IPS DF 6.9 (cell line): ENCODE measurements around the gene ADAMTS16.

ENCODE experiments used
- DNase-seq: peaks from one replicate; pipeline ENCODE4 v3.0.0-alpha.2; 2013; ENCODE audit warnings: low read depth, low spot score
- H3K27ac ChIP-seq: one replicate; pipeline ENCODE4 v1.5.1; 2013; ENCODE audit warnings: low read length, control low read depth
- H3K27me3 ChIP-seq: 2 replicates; pipeline ENCODE4 v1.6.1; 2013; ENCODE audit warnings: mild to moderate bottlenecking, low read length; ENCODE audit not compliant: control insufficient read depth, insufficient read depth
- H3K36me3 ChIP-seq: 2 replicates; pipeline ENCODE4 v1.6.1; 2013; ENCODE audit warnings: low read length; ENCODE audit not compliant: control insufficient read depth, insufficient read depth
- H3K4me1 ChIP-seq: 2 replicates; pipeline ENCODE4 v1.6.1; 2013; ENCODE audit warnings: low read length; ENCODE audit not compliant: control insufficient read depth, insufficient read depth
- H3K4me3 ChIP-seq: 2 replicates; pipeline ENCODE4 v1.5.1; 2013; ENCODE audit warnings: mild to moderate bottlenecking, low read length
- H3K9me3 ChIP-seq: 2 replicates; pipeline ENCODE4 v1.6.1; 2013; ENCODE audit warnings: low read length, inconsistent platforms; ENCODE audit not compliant: control insufficient read depth, insufficient read depth
- WGBS: extraction: QIAGEN DNeasy Blood & Tissue Kit; methylation state at CpG from one replicate; pipeline ENCODE4 v1.1.7; 2013; ENCODE audit warnings: mixed read lengths, missing lambda C conversion rate; ENCODE audit not compliant: insufficient read length, insufficient coverage; 5-methylcytosine and 5-hydroxymethylcytosine counted together

ADAMTS16 gene

GRCh38 chr5:5220901-5221631 is 80.9 kb downstream of the ADAMTS16 start:
- no CpG with 5 or more reads among the region's 14 CpGs for WGBS
- no peaks in the 10 kb centered on the region for H3K27me3 ChIP-seq
- H3K4me1 ChIP-seq: no peaks in the 10 kb centered on the region
- no peak overlapping the region for H3K27ac ChIP-seq
- no peak overlapping the region for H3K4me3 ChIP-seq
- H3K9me3 ChIP-seq: no peaks in the 10 kb centered on the region
- DNase-seq: no peak
- H3K36me3 ChIP-seq: no peaks in the 10 kb centered on the region

- no peaks in the 10 kb centered on the region for H3K9me3 ChIP-seq
- no peak for DNase-seq
These were observed 81.6 kb downstream of the ADAMTS16 start for GRCh38 chr5:5221724-5222123.

GRCh38 chr5:5231576-5231975 is 91.4 kb downstream of the ADAMTS16 start:
- no CpG with 5 or more reads among the region's 8 CpGs for WGBS

More at GRCh38 chr5:5221724-5222123, 81.6 kb downstream of the ADAMTS16 start:
- no peaks in the 10 kb centered on the region for H3K4me1 ChIP-seq
- no CpG with 5 or more reads among the region's 4 CpGs for WGBS
- no peaks in the 10 kb centered on the region; the same call in 1 of the 2 replicates for H3K36me3 ChIP-seq
- H3K4me3 ChIP-seq: no peak overlapping the region
- no peaks in the 10 kb centered on the region for H3K27me3 ChIP-seq
- no peak overlapping the region for H3K27ac ChIP-seq

GRCh38 chr5:5234912-5235311 is 94.8 kb downstream of the ADAMTS16 start:
- no peak overlapping the region for H3K27ac ChIP-seq
- no peaks in the 10 kb centered on the region for H3K4me1 ChIP-seq
- no CpG with 5 or more reads among the region's 11 CpGs for WGBS
- H3K27me3 ChIP-seq: no peaks in the 10 kb centered on the region
- no peak for DNase-seq
- H3K4me3 ChIP-seq: no peak overlapping the region
- no peaks in the 10 kb centered on the region for H3K9me3 ChIP-seq
- H3K36me3 ChIP-seq: 0 out of 2 replicates have a peak, but pooled peaks cover 2% of the 10 kb centered on the region

More at GRCh38 chr5:5231576-5231975, 91.4 kb downstream of the ADAMTS16 start:
- Histone ChIP-seq H3K27ac (no peak overlapping the region), H3K9me3 (no peaks in the 10 kb centered on the region), H3K27me3 (no peaks in the 10 kb centered on the region), H3K4me1 (no peaks in the 10 kb centered on the region), H3K36me3 (0 out of 2 replicates have a peak, but pooled peaks cover 2% of the 10 kb centered on the region), H3K4me3 (no peak overlapping the region)
- no peak for DNase-seq

- H3K27me3 ChIP-seq: no peaks in the 10 kb centered on the region
- H3K27ac ChIP-seq: no peak overlapping the region
- no peak for DNase-seq
- 0 out of 2 replicates have a peak, but pooled peaks cover 2% of the 10 kb centered on the region for H3K36me3 ChIP-seq
- WGBS: no CpG with 5 or more reads among the region's 4 CpGs
- H3K4me1 ChIP-seq: no peaks in the 10 kb centered on the region
- H3K4me3 ChIP-seq: no peak overlapping the region
- no peaks in the 10 kb centered on the region for H3K9me3 ChIP-seq
These were observed 95.6 kb downstream of the ADAMTS16 start for GRCh38 chr5:5235685-5236084.

GRCh38 chr5:5239191-5239590 is 99.1 kb downstream of the ADAMTS16 start:
- Histone ChIP-seq H3K36me3 (peaks cover 5% of the 10 kb centered on the region), H3K27me3 (no peaks in the 10 kb centered on the region), H3K9me3 (no peaks in the 10 kb centered on the region), H3K4me3 (no peak overlapping the region), H3K27ac (no peak overlapping the region), H3K4me1 (no peaks in the 10 kb centered on the region)
- no peak for DNase-seq
- no CpG with 5 or more reads among the region's 10 CpGs for WGBS

GRCh38 chr5:5240234-5240633 is 100.1 kb downstream of the ADAMTS16 start:
- no peak overlapping the region for H3K27ac ChIP-seq
- no peaks in the 10 kb centered on the region for H3K27me3 ChIP-seq
- DNase-seq: no peak
- WGBS: no CpG with 5 or more reads among the region's 8 CpGs
- no peak overlapping the region for H3K4me3 ChIP-seq
- H3K9me3 ChIP-seq: no peaks in the 10 kb centered on the region
- H3K36me3 ChIP-seq: peaks cover 3% of the 10 kb centered on the region
- no peaks in the 10 kb centered on the region for H3K4me1 ChIP-seq

GRCh38 chr5:5242056-5242455 is 101.9 kb downstream of the ADAMTS16 start:
- no peaks in the 10 kb centered on the region for H3K4me1 ChIP-seq
- no CpG with 5 or more reads among the region's 11 CpGs for WGBS
- DNase-seq: no peak
- no peak overlapping the region for H3K4me3 ChIP-seq
- no peaks in the 10 kb centered on the region for H3K9me3 ChIP-seq
- no peaks in the 10 kb centered on the region for H3K27me3 ChIP-seq
- peaks cover 3% of the 10 kb centered on the region for H3K36me3 ChIP-seq
- no peak overlapping the region for H3K27ac ChIP-seq

GRCh38 chr5:5246736-5247135 is 106.6 kb downstream of the ADAMTS16 start:
- H3K4me3 ChIP-seq: no peak overlapping the region
- no peaks in the 10 kb centered on the region for H3K4me1 ChIP-seq
- no peak overlapping the region for H3K27ac ChIP-seq
- no peaks in the 10 kb centered on the region for H3K9me3 ChIP-seq
- no CpG with 5 or more reads among the region's 8 CpGs for WGBS
- DNase-seq: no peak
- no peaks in the 10 kb centered on the region for H3K27me3 ChIP-seq
- peaks cover 3% of the 10 kb centered on the region for H3K36me3 ChIP-seq

- no peaks in the 10 kb centered on the region for H3K4me1 ChIP-seq
- WGBS: no CpG with 5 or more reads among the region's 6 CpGs
- no peak for DNase-seq
These were observed 110.6 kb downstream of the ADAMTS16 start for GRCh38 chr5:5250758-5251157.

GRCh38 chr5:5252106-5252505 is 112.0 kb downstream of the ADAMTS16 start:
- Histone ChIP-seq H3K4me1 (no peaks in the 10 kb centered on the region), H3K27me3 (no peaks in the 10 kb centered on the region), H3K9me3 (peaks cover 1% of the 10 kb centered on the region), H3K36me3 (peaks cover 2% of the 10 kb centered on the region; the same call in 1 of the 2 replicates), H3K27ac (no peak overlapping the region), H3K4me3 (no peak overlapping the region)
- no CpG with 5 or more reads among the region's 8 CpGs for WGBS
- DNase-seq: no peak

More at GRCh38 chr5:5250758-5251157, 110.6 kb downstream of the ADAMTS16 start:
- no peak overlapping the region for H3K4me3 ChIP-seq
- peaks cover 2% of the 10 kb centered on the region; the same call in 1 of the 2 replicates for H3K36me3 ChIP-seq
- H3K9me3 ChIP-seq: peaks cover 1% of the 10 kb centered on the region
- no peaks in the 10 kb centered on the region for H3K27me3 ChIP-seq
- no peak overlapping the region for H3K27ac ChIP-seq
